GM12878 (cell line): Measurements from ENCODE around the gene ASB6. TPM values are rescaled to one million over a fixed set of nuclear protein-coding genes. Genes with fewer than 3 reads are reported as not detected.
"Not testable (repeated sequence)": the region's sequence is repeated elsewhere in the genome, so short reads cannot be mapped to it uniquely, and the experiment has no call there.

Experiments used
- ATAC-seq: fragments of 200-7000 bp; cut with Tn5 transposase; 3 replicates; pipeline ENCODE4 v1.9.1; 2020; ENCODE audit warnings: mild to moderate bottlenecking, moderate library complexity
- BruUV-seq: library from RNA; stranded (reverse); fragments of 400-500 nt; replicated peaks from 2 replicates; lab custom pipeline; 2021; lab: Mats Ljungman, UMichigan
- CTCF ChIA-PET: fragments of 300-600 bp; sonication (Branson Sonifier 250); formaldehyde crosslinking; extraction: SDS; loops from one replicate; lab custom pipeline; 2021; ENCODE audit warnings: inconsistent platforms; lab: Yijun Ruan, JAX
- POLR2A ChIA-PET: fragments of 350-600 bp; formaldehyde crosslinking; extraction: SDS; loops from one replicate; lab custom pipeline; 2021; ENCODE audit warnings: inconsistent platforms; lab: Charles Lee
- RAD21 ChIA-PET: fragments of 300-600 bp; sonication (Branson Sonifier 250); formaldehyde crosslinking; loops from one replicate; lab custom pipeline; 2023; ENCODE audit warnings: antibody characterized with exemption; ENCODE audit not compliant: unreplicated experiment; lab: Charles Lee
- SMC1A ChIA-PET: fragments of 300-600 bp; sonication (Branson Sonifier 250); formaldehyde crosslinking; loops from one replicate; lab custom pipeline; 2023; ENCODE audit not compliant: unreplicated experiment, uncharacterized antibody; lab: Charles Lee
- DNase-seq: peaks from one replicate; pipeline ENCODE4 v3.0.0-alpha.2; 2011; ENCODE audit warnings: low read depth, low spot score
- FAIRE-seq: peaks from 3 replicates; lab custom pipeline; 2011; peaks lifted over from hg19 to GRCh38; lab: Jason Lieb, UNC
- H2AFZ ChIP-seq: 2 replicates; pipeline ENCODE4 v1.6.0; 2011; ENCODE audit warnings: low read depth, low read length, control low read depth; ENCODE audit not compliant: control insufficient read depth
- H3K27ac ChIP-seq: 2 replicates; pipeline ENCODE4 v1.5.1; 2011; ENCODE audit warnings: control low read depth; ENCODE audit not compliant: control insufficient read depth, insufficient read depth
- H3K27me3 ChIP-seq, 2 experiments: replicated peaks in 1 of 2; 2 replicates each; pipeline versions ENCODE4 v1.6.0 to v1.6.1; 2011; ENCODE audit warnings: low read length in 1 of 2; ENCODE audit not compliant: control insufficient read depth in 2 of 2, insufficient read depth in 2 of 2
- H3K36me3 ChIP-seq, 2 experiments: 2 replicates each; pipeline ENCODE4 v1.5.1; 2011; ENCODE audit warnings: low read length in 1 of 2; ENCODE audit not compliant: control insufficient read depth in 2 of 2, insufficient read depth in 2 of 2
- H3K4me1 ChIP-seq: 2 replicates; pipeline ENCODE4 v1.6.1; 2011; ENCODE audit warnings: mild to moderate bottlenecking, low read length, moderate library complexity, mixed read lengths; ENCODE audit not compliant: control insufficient read depth, insufficient read depth
- H3K4me2 ChIP-seq: 2 replicates; pipeline ENCODE4 v1.6.0; 2011; ENCODE audit warnings: control low read depth; ENCODE audit not compliant: control insufficient read depth, insufficient read depth
- H3K4me3 ChIP-seq: fragments of 200-600 bp; sonication (generic); 2 replicates; pipeline ENCODE4 v1.5.1; 2016
- H3K79me2 ChIP-seq: 2 replicates; pipeline ENCODE4 v1.6.0; 2011; ENCODE audit warnings: low read length; ENCODE audit not compliant: control insufficient read depth, insufficient read depth
- H3K9ac ChIP-seq: 2 replicates; pipeline ENCODE4 v1.8.0; 2011; ENCODE audit warnings: low read length, control low read depth, mixed read lengths; ENCODE audit not compliant: control insufficient read depth, insufficient read depth
- H3K9me3 ChIP-seq: replicated peaks from 3 replicates; pipeline ENCODE4 v1.5.1; 2011; ENCODE audit warnings: mild to moderate bottlenecking, low read length; ENCODE audit not compliant: control insufficient read depth, insufficient read depth
- H4K20me1 ChIP-seq: 2 replicates; pipeline ENCODE4 v1.6.0; 2011; ENCODE audit not compliant: control insufficient read depth, insufficient read depth
- BACH1 ChIP-seq: fragments of 450-650 bp; IDR thresholded peaks from 2 replicates; pipeline ENCODE4 v1.6.1; 2017; ENCODE audit warnings: mild to moderate bottlenecking, borderline replicate concordance
- CTCF ChIP-seq, 3 experiments: IDR thresholded peaks in 2 of 3; conservative IDR thresholded peaks in 1 of 3; 2 replicates each; pipeline ENCODE4 v1.5.1; 2011; ENCODE audit warnings: low read depth in 3 of 3, low read length in 3 of 3, mild to moderate bottlenecking in 3 of 3, control low read depth in 2 of 3, moderate library complexity in 2 of 3, inconsistent platforms in 1 of 3, mixed read lengths in 1 of 3; ENCODE audit not compliant: control insufficient read depth in 2 of 3, insufficient read depth in 1 of 3; ENCODE audit errors: extremely low read depth in 1 of 3
- GATAD2B ChIP-seq: fragments of 450-650 bp; conservative IDR thresholded peaks from 2 replicates; pipeline ENCODE4 v1.6.1; 2017; ENCODE audit warnings: low read depth, mild to moderate bottlenecking, moderate library complexity
- MYB ChIP-seq: fragments of 150-350 bp; IDR thresholded peaks from 2 replicates; pipeline ENCODE4 v1.6.1; 2014; ENCODE audit warnings: mild to moderate bottlenecking, low read depth, low read length, borderline replicate concordance
- MYC ChIP-seq: IDR thresholded peaks from 2 replicates; pipeline ENCODE4 v1.6.1; 2011; ENCODE audit warnings: mild to moderate bottlenecking, low read length, moderate library complexity, inconsistent platforms; ENCODE audit not compliant: insufficient read depth, insufficient replicate concordance, insufficient read length, severe bottlenecking
- RCOR1 ChIP-seq: conservative IDR thresholded peaks from 2 replicates; pipeline ENCODE4 v1.6.1; 2012; ENCODE audit warnings: low read depth, low read length, improper control_type of control experiment
- STAT3 ChIP-seq: IDR thresholded peaks from 2 replicates; pipeline ENCODE4 v1.6.1; 2011; ENCODE audit warnings: low read depth, low read length, improper control_type of control experiment
- SUPT20H ChIP-seq: IDR thresholded peaks from 2 replicates; pipeline ENCODE4 v1.6.1; 2011; ENCODE audit warnings: low read depth, mild to moderate bottlenecking, low read length, moderate library complexity, borderline replicate concordance; ENCODE audit not compliant: control insufficient read depth
- TCF12 ChIP-seq: IDR thresholded peaks from 2 replicates; pipeline ENCODE4 v1.6.1; 2011; ENCODE audit warnings: low read depth, mild to moderate bottlenecking, low read length
- WGBS: methylation state at CpG from one replicate; pipeline ENCODE4 v1.1.6; 2016; ENCODE audit warnings: low lambda C conversion rate; ENCODE audit not compliant: insufficient replicate concordance, insufficient coverage; ENCODE audit errors: missing lambda C conversion rate; 5-methylcytosine and 5-hydroxymethylcytosine counted together
- in situ Hi-C: fragments of 300-500 bp; cut with MboI; formaldehyde crosslinking; loops from 9 replicates; pipeline ENCODE4 v1.14.3; 2018; ENCODE audit warnings: mixed read lengths
- intact Hi-C: fragments of 100-400 bp; cut with micrococcal nuclease; formaldehyde crosslinking; loops from one replicate; pipeline ENCODE4 v1.14.2; 2022; ENCODE audit not compliant: unreplicated experiment
- polyA plus RNA-seq, 11 experiments: library from polyadenylated mRNA; depleted of rRNA in 4 of 11; unstranded in 6 of 11; stranded (reverse) in 5 of 11; fragments of >200 nt; fragmentation: Nextera tagmentation in 4 of 11; fragmentation: Illumina TruSeq in 1 of 11; extraction: Ambion mirVana in 4 of 11; extraction: Trizol in 1 of 11; gene quantifications; 1 replicate in 1 of 11; 2 replicates in 10 of 11; pipeline versions ENCODE4 v1.2.1 to v1.2.3, GENCODE V29; 2011 to 2016; ENCODE audit warnings: inconsistent platforms in 2 of 11, missing spikeins in 2 of 11, low read depth in 1 of 11
- total RNA-seq, 4 experiments: library from RNA; depleted of rRNA in 3 of 4; stranded (reverse); fragments of >200 nt in 3 of 4; fragmentation: Illumina TruSeq in 1 of 4; extraction: Trizol in 1 of 4; gene quantifications; 2 replicates each; pipeline versions ENCODE4 v1.2.1 to v1.2.3, GENCODE V29; 2013 to 2021

The ASB6 gene
- total and polyA plus RNA-seq, 10 of the 15 experiments (the other 5 are each of a cell fraction or from before 2014, with no cell fraction given), result 0.80 to 18.2 (median 9.9) TPM

- H3K27me3 ChIP-seq, result no peaks in the 10 kb centered on the region; a peak in 2 of 4 replicates
- intact Hi-C loops, result no loop called here
- no peak overlapping the region for H3K27ac ChIP-seq
- no peaks in the 10 kb centered on the region for H3K9me3 ChIP-seq
- POLR2A ChIA-PET, result no interaction called here
- no peak for TF ChIP-seq RCOR1
- no peak for TF ChIP-seq MYC
- no peak for TF ChIP-seq CTCF (IDR thresholded peaks at IDR 0.05 in 2 of 3, conservative IDR thresholded peaks at IDR 0.05 in 1 of 3; ENCODE audit: control insufficient read depth in 2 of 3, extremely low read depth in 1 of 3, insufficient read depth in 1 of 3, low read depth in 3 of 3, low read length in 3 of 3)
- no peak for TF ChIP-seq TCF12
- no peak for TF ChIP-seq MYB
- no peak for TF ChIP-seq BACH1
- TF ChIP-seq GATAD2B, result no peak
- TF ChIP-seq STAT3, result no peak
- TF ChIP-seq SUPT20H, result no peak
- no peak for DNase-seq
- in situ Hi-C loops, result no loop called here
- no peak overlapping the region for H3K9ac ChIP-seq
- no peak for ATAC-seq
- WGBS, result 40% methylated on average over 30 of the region's 36 CpGs
- no peak overlapping the region for H3K4me2 ChIP-seq
- no peak overlapping the region for H2AFZ ChIP-seq
- no peak overlapping the region for H3K4me3 ChIP-seq
- CTCF ChIA-PET, result no interaction called here
- no peaks in the 10 kb centered on the region for H3K79me2 ChIP-seq
- RAD21 ChIA-PET, result no interaction called here
- SMC1A ChIA-PET, result no interaction called here
- no peaks in the 10 kb centered on the region for H3K4me1 ChIP-seq
- no peaks in the 10 kb centered on the region for H3K36me3 ChIP-seq
- no TSS peak for BruUV-seq
- no peak for FAIRE-seq
- H4K20me1 ChIP-seq, result no peaks in the 10 kb centered on the region
Measured at GRCh38 chr9:129664746-129665388, 22.9 kb upstream of the ASB6 start.

GRCh38 chr9:129662239-129662638 lies 20.3 kb upstream of the ASB6 start:
- SMC1A ChIA-PET, RAD21 ChIA-PET: not testable (repeated sequence)

More at GRCh38 chr9:129662239-129662638, 20.3 kb upstream of the ASB6 start:
- ATAC-seq, FAIRE-seq, H3K27me3 ChIP-seq, H3K4me1 ChIP-seq, H4K20me1 ChIP-seq, H3K36me3 ChIP-seq, H3K4me2 ChIP-seq, BruUV-seq, H3K79me2 ChIP-seq, H3K4me3 ChIP-seq, intact Hi-C loops, in situ Hi-C loops, H3K9me3 ChIP-seq, H3K9ac ChIP-seq, DNase-seq, H3K27ac ChIP-seq, H2AFZ ChIP-seq: not testable (repeated sequence)
- CTCF ChIA-PET, result interaction anchor here (1.4 kb wide), 1 partner anchor 19 kb away, joined by 3 read pairs; no protein-coding TSS in a partner anchor
- 15% methylated on average over 2 of the region's 3 CpGs for WGBS
- POLR2A ChIA-PET, result interaction anchor here (0.6 kb wide), 1 partner anchor 18 kb away, joined by 3 read pairs; no protein-coding TSS in a partner anchor
